Measurements from ENCODE around the gene SLC2A8. TPM values are rescaled to one million over a fixed set of nuclear protein-coding genes. Genes with fewer than 3 reads are reported as not detected.

The SLC2A8 gene
- total RNA-seq, 1 donor, result 2.2 TPM

- Histone ChIP-seq H3K4me3 (ENCODE audit: low read length) (no peak overlapping the region), H3K4me1 (ENCODE audit: insufficient read depth, low read length) (no peaks in the 10 kb centered on the region), H3K9me3 (ENCODE audit: low read depth, low read length) (no peaks in the 10 kb centered on the region), H3K27me3 (ENCODE audit: insufficient read depth, low read length) (no peaks in the 10 kb centered on the region)
These were observed 6.7 kb downstream of the SLC2A8 start for GRCh38 chr9:127403507-127404192.

GRCh38 chr9:127404631-127405030, 7.7 kb downstream of the SLC2A8 start:
- no peak overlapping the region for H3K4me3 ChIP-seq (ENCODE audit: low read length)
- no peaks in the 10 kb centered on the region for H3K4me1 ChIP-seq (ENCODE audit: insufficient read depth, low read length)
- no peaks in the 10 kb centered on the region for H3K9me3 ChIP-seq (ENCODE audit: low read depth, low read length)
- no peaks in the 10 kb centered on the region for H3K27me3 ChIP-seq (ENCODE audit: insufficient read depth, low read length)

GRCh38 chr9:127405344-127406125, 8.6 kb downstream of the SLC2A8 start:
- H3K9me3 ChIP-seq (ENCODE audit: low read depth, low read length), result no peaks in the 10 kb centered on the region

GRCh38 chr9:127406799-127407491, 10.0 kb downstream of the SLC2A8 start:
- H3K4me1 ChIP-seq (ENCODE audit: insufficient read depth, low read length), result peaks cover 9% of the 10 kb centered on the region
- no peak overlapping the region for H3K4me3 ChIP-seq (ENCODE audit: low read length)
- H3K27me3 ChIP-seq (ENCODE audit: insufficient read depth, low read length), result no peaks in the 10 kb centered on the region

More at GRCh38 chr9:127405344-127406125, 8.6 kb downstream of the SLC2A8 start:
- no peaks in the 10 kb centered on the region for H3K27me3 ChIP-seq (ENCODE audit: insufficient read depth, low read length)
- peaks cover 2% of the 10 kb centered on the region for H3K4me1 ChIP-seq (ENCODE audit: insufficient read depth, low read length)
- no peak overlapping the region for H3K4me3 ChIP-seq (ENCODE audit: low read length)

GRCh38 chr9:127407492-127407843, 10.5 kb downstream of the SLC2A8 start:
- no peak overlapping the region for H3K4me3 ChIP-seq (ENCODE audit: low read length)
- peaks cover 14% of the 10 kb centered on the region for H3K4me1 ChIP-seq (ENCODE audit: insufficient read depth, low read length)
- no peaks in the 10 kb centered on the region for H3K27me3 ChIP-seq (ENCODE audit: insufficient read depth, low read length)
- H3K9me3 ChIP-seq (ENCODE audit: low read depth, low read length), result no peaks in the 10 kb centered on the region

More at GRCh38 chr9:127406799-127407491, 10.0 kb downstream of the SLC2A8 start:
- H3K9me3 ChIP-seq (ENCODE audit: low read depth, low read length), result no peaks in the 10 kb centered on the region

GRCh38 chr9:127411122-127411521, 14.2 kb downstream of the SLC2A8 start:
- Histone ChIP-seq H3K4me3 (ENCODE audit: low read length) (no peak overlapping the region), H3K27me3 (ENCODE audit: insufficient read depth, low read length) (no peaks in the 10 kb centered on the region), H3K4me1 (ENCODE audit: insufficient read depth, low read length) (peaks cover 14% of the 10 kb centered on the region), H3K9me3 (ENCODE audit: low read depth, low read length) (no peaks in the 10 kb centered on the region)

- H3K9me3 ChIP-seq (ENCODE audit: low read depth, low read length), result no peaks in the 10 kb centered on the region
- peaks cover 14% of the 10 kb centered on the region for H3K4me1 ChIP-seq (ENCODE audit: insufficient read depth, low read length)
- no peaks in the 10 kb centered on the region for H3K27me3 ChIP-seq (ENCODE audit: insufficient read depth, low read length)
- no peak overlapping the region for H3K4me3 ChIP-seq (ENCODE audit: low read length)
These were observed 18.2 kb downstream of the SLC2A8 start for GRCh38 chr9:127415141-127415540.

GRCh38 chr9:127415657-127416056, 18.7 kb downstream of the SLC2A8 start:
- H3K9me3 ChIP-seq (ENCODE audit: low read depth, low read length), result no peaks in the 10 kb centered on the region
- H3K4me1 ChIP-seq (ENCODE audit: insufficient read depth, low read length), result peaks cover 11% of the 10 kb centered on the region
- H3K4me3 ChIP-seq (ENCODE audit: low read length), result no peak overlapping the region
- H3K27me3 ChIP-seq (ENCODE audit: insufficient read depth, low read length), result no peaks in the 10 kb centered on the region

- no peak overlapping the region for H3K4me3 ChIP-seq (ENCODE audit: low read length)
- no peaks in the 10 kb centered on the region for H3K27me3 ChIP-seq (ENCODE audit: insufficient read depth, low read length)
- H3K9me3 ChIP-seq (ENCODE audit: low read depth, low read length), result no peaks in the 10 kb centered on the region
- peaks cover 3% of the 10 kb centered on the region for H3K4me1 ChIP-seq (ENCODE audit: insufficient read depth, low read length)
These were observed 20.4 kb downstream of the SLC2A8 start for GRCh38 chr9:127417131-127418036.

GRCh38 chr9:127418037-127418471, 21.1 kb downstream of the SLC2A8 start:
- Histone ChIP-seq H3K9me3 (ENCODE audit: low read depth, low read length) (no peaks in the 10 kb centered on the region), H3K27me3 (ENCODE audit: insufficient read depth, low read length) (no peaks in the 10 kb centered on the region), H3K4me1 (ENCODE audit: insufficient read depth, low read length) (peaks cover 9% of the 10 kb centered on the region), H3K4me3 (ENCODE audit: low read length) (no peak overlapping the region)

GRCh38 chr9:127419348-127419747, 22.4 kb downstream of the SLC2A8 start:
- Histone ChIP-seq H3K9me3 (ENCODE audit: low read depth, low read length) (no peaks in the 10 kb centered on the region), H3K4me3 (ENCODE audit: low read length) (no peak overlapping the region), H3K27me3 (ENCODE audit: insufficient read depth, low read length) (no peaks in the 10 kb centered on the region), H3K4me1 (ENCODE audit: insufficient read depth, low read length) (peaks cover 16% of the 10 kb centered on the region)

- Histone ChIP-seq H3K4me1 (ENCODE audit: insufficient read depth, low read length) (peaks cover 32% of the 10 kb centered on the region), H3K4me3 (ENCODE audit: low read length) (no peak overlapping the region), H3K27me3 (ENCODE audit: insufficient read depth, low read length) (no peaks in the 10 kb centered on the region), H3K9me3 (ENCODE audit: low read depth, low read length) (no peaks in the 10 kb centered on the region)
These were observed 24.1 kb downstream of the SLC2A8 start for GRCh38 chr9:127421057-127421456.

GRCh38 chr9:127422133-127422782, 25.3 kb downstream of the SLC2A8 start:
- no peaks in the 10 kb centered on the region for H3K27me3 ChIP-seq (ENCODE audit: insufficient read depth, low read length)
- H3K4me1 ChIP-seq (ENCODE audit: insufficient read depth, low read length), result peaks cover 34% of the 10 kb centered on the region
- no peaks in the 10 kb centered on the region for H3K9me3 ChIP-seq (ENCODE audit: low read depth, low read length)

GRCh38 chr9:127422787-127423186, 25.8 kb downstream of the SLC2A8 start:
- H3K4me3 ChIP-seq (ENCODE audit: low read length), result no peak overlapping the region
- H3K27me3 ChIP-seq (ENCODE audit: insufficient read depth, low read length), result no peaks in the 10 kb centered on the region
- H3K4me1 ChIP-seq (ENCODE audit: insufficient read depth, low read length), result peaks cover 34% of the 10 kb centered on the region
- H3K9me3 ChIP-seq (ENCODE audit: low read depth, low read length), result no peaks in the 10 kb centered on the region

More at GRCh38 chr9:127422133-127422782, 25.3 kb downstream of the SLC2A8 start:
- H3K4me3 ChIP-seq (ENCODE audit: low read length), result no peak overlapping the region

Measured in mononuclear cell (primary cell).